ENCODE results near the gene TMEM17. TPM values are rescaled to one million over a fixed set of nuclear protein-coding genes. Genes with fewer than 3 reads are reported as not detected.

Gene TMEM17
- total RNA-seq, 1 donor from 2014 or later, result 1.3 TPM

GRCh38 chr2:62511636-62512035 is 5.6 kb upstream of the TMEM17 start:
- DNase-seq (ENCODE audit: low read depth in 2 of 2), result no peak

- no peak for DNase-seq (ENCODE audit: low read depth in 2 of 2)
Measured at GRCh38 chr2:62506421-62506750, 391 bp upstream of the TMEM17 start.

GRCh38 chr2:62505109-62505749 is 766 bp downstream of the TMEM17 start:
- no peak for DNase-seq (ENCODE audit: low read depth in 2 of 2)

GRCh38 chr2:62504657-62505056 is 1.3 kb downstream of the TMEM17 start:
- DNase-seq (ENCODE audit: low read depth in 2 of 2), result no peak

DNA sequence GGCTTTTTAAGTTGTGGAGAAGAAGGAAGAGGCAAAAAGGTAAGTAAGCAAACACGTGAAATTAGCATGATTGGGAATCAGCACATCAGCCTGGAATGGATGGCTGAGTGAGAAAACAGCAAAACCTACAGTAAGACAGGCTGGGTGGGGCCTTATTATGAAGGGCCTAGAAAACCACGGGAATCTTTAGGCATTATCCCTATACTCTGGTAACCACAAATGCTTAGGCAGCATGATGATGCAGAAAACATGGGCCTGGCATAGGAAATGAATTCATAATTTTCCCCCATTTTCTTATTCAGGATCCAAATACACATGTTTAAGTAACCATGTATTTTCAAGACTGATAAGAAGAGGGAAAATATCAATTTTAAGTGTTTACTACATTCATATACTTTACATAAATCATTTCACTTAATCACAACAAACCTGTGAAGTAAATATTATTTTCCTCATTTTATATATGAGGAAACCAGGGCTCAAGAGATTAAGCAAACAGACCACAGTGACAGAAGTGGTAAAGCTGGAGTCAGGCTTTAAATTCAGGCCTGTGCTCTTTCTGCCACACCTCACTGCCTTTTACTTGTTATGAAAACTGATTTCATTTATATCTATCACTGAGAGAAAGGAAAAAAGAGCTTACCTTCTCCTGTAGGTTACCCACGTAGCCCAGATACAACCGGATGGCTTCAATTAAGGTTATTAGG is 4.0 kb downstream of the TMEM17 start:
- DNase-seq (ENCODE audit: low read depth in 2 of 2), result no peak

- DNase-seq (ENCODE audit: low read depth in 2 of 2), result no peak
Measured at GRCh38 chr2:62501069-62501468, 4.9 kb downstream of the TMEM17 start.

- no peak for DNase-seq (ENCODE audit: low read depth in 2 of 2)
Measured at GRCh38 chr2:62499430-62500060, 6.5 kb downstream of the TMEM17 start.

GRCh38 chr2:62498739-62499138 is 7.3 kb downstream of the TMEM17 start:
- DNase-seq (ENCODE audit: low read depth in 2 of 2), result no peak

DNA sequence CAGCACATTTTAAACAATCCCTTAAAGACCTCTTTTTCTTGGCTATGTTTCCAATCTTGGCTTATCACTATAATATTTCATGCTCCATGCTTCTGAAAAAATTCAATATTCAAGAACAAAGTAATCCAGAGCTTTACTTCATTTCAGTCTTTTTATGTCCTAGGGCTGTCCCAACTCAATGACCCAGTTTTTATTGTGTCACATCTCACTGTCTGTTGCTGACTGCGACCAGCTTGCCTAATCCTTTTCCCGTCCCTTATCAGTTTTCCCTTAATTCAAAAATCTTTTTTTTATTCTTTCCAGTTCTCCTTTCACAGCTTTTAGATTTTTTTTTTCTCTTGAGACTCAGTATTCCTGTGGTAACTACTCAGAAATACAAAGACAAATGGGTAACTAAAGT is 10.2 kb downstream of the TMEM17 start:
- DNase-seq (ENCODE audit: low read depth in 2 of 2), result no peak

- no peak for DNase-seq (ENCODE audit: low read depth in 2 of 2)
Measured at GRCh38 chr2:62492048-62492447, 13.9 kb downstream of the TMEM17 start.

GRCh38 chr2:62489702-62490101 is 16.3 kb downstream of the TMEM17 start:
- no peak for DNase-seq (ENCODE audit: low read depth in 2 of 2)

- DNase-seq (ENCODE audit: low read depth in 2 of 2), result peak; percentile 78 to 86
Measured at GRCh38 chr2:62489162-62489561, 16.8 kb downstream of the TMEM17 start.

DNA sequence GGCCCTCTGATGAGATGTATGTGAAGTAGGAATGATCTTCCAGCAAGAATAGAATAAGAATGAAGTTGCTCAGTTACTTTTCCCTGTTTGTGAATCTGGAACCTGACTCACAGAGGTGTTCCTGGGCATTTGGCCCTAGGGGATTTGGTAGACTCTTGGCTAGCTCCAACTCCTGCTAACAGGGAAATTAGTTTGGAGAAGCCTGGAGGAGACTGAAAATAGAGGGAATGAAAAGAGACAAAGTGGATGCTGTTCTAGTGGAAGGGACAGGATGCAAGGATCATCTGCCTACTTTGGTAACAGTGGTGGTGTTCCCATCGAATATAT is 19.6 kb downstream of the TMEM17 start:
- no peak for DNase-seq (ENCODE audit: low read depth in 2 of 2)

- DNase-seq (ENCODE audit: low read depth in 2 of 2), result peak in 1 of 2 donors; percentile 12
Measured at GRCh38 chr2:62485761-62486438, 20.1 kb downstream of the TMEM17 start.

GRCh38 chr2:62482558-62483352 is 23.2 kb downstream of the TMEM17 start:
- no peak for DNase-seq (ENCODE audit: low read depth in 2 of 2)

DNA sequence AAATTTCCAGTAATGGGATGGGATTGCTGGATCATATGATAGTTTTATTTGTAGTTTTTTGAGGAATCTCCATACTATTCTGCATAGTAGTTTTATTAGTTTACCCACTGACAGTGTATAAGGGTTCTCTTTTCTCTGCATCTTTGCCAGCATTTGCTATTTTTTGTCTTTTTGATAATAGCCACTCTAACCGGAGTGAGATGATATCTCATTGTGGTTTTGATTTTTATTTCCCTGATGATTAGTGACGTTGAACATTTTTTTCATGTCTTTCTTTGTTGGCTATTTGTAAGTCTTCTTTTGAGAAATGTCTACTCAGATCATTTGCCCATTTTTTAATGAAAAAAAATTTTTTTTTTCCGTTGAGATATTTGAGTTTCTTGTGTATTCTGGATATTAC is 26.1 kb downstream of the TMEM17 start:
- DNase-seq (ENCODE audit: low read depth in 2 of 2), result no peak

DNA sequence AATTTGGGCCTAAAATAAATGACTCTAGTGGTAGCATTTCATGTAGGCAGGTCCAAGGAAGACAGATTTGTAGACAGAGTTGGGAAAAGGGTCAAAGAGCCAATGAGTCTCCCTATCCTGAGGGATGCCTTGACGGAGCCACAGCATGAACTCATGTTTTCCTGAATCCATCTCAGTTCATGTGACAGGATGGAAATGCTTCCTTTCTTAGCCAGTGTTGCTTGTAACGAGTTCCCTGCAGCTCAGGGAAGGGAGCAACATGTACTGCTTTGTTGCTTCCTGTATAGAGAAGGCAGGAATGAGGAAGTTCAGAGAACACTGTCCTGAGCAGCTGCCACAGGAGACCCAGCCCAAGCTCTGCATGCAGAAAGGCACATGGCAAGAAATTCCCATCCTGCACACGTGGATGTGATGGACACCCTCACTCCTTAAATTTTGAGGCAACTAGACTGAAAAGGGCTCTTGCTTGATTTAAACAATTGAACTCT is 27.9 kb downstream of the TMEM17 start:
- peak; percentile 40 to 85 for DNase-seq (ENCODE audit: low read depth in 2 of 2)

- no peak for DNase-seq (ENCODE audit: low read depth in 2 of 2)
Measured at GRCh38 chr2:62477573-62477972, 28.4 kb downstream of the TMEM17 start.

DNA sequence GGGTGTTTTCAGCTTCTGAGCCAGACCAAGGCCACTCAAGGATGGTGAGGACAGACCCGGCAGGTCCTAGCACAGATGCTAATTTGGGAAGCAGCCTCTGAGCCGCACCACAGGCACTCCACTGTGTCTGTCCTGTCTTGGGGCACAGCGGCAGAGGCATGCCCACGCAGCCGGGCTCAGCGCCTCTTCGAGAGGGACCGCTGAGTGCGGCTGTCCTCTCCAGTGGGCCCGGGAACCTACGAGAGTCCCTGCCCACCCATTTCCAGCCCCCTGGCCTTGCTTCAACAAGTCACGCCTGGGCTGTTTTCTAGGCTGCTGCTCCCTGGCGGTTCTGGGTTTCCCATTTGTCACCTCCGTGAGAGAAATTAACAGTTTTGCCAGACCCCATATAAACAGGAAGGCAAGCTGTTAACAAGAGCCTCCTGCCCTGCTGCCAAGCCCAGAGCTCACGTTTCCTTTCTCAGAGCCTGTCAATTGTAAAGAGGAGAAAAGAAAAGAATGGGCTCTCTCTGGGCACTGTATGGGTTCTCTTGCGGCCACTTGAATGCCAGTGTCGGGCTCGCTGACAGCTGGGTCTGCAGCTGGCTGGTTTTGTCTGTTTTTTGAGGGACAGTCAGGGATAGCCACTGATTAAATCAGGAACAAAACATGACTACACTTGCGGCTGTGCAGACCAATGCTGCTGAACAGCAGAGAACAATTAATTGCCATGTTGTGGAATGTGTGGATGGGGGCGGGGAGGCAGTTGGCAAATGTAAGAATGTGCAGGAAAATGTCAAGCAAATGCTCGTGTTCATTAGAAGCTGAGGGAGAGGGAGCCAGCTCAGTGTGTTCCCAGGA is 30.6 kb downstream of the TMEM17 start:
- peak; percentile 54 to 92 for DNase-seq (ENCODE audit: low read depth in 2 of 2)

DNA sequence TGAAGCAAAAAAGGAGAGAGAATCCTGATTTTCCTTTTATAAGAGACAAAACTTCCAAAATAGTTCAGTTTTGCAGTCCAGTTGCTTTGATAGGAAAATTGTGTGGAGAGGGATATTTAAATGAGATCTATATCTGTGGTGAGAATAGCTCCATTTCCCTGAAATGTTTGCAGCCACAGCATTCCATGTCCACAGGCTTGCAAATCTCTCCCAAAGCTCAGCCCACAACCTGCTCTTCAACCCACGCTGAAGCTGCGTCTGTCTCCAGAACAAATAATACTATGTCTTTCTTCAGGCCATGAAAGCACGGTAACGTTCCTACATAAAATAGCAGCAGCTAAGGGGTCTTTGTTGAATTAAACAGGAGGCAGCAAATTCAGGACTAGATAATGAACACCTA is 31.8 kb downstream of the TMEM17 start:
- DNase-seq (ENCODE audit: low read depth in 2 of 2), result no peak
